Pancreas (tissue), 10 donors: ENCODE results near the gene INSRR. TPM values are rescaled to one million over a fixed set of nuclear protein-coding genes. Genes with fewer than 3 reads are reported as not detected.

Experiments used
- ATAC-seq, 4 donors: fragments of 200-7000 bp; cut with Tn5 transposase; one replicate each; pipeline versions ENCODE4 v1.8.0 to v1.9.1; 2020; ENCODE audit warnings: mild to moderate bottlenecking in 4 of 4, moderate library complexity in 4 of 4
- DNase-seq, 6 donors: peaks; one replicate each; pipeline ENCODE4 v3.0.0-alpha.2; 2020
- FAIRE-seq: peaks from 2 replicates; lab custom pipeline; 2012; peaks lifted over from hg19 to GRCh38; lab: Jason Lieb, UNC
- H3K27ac ChIP-seq, 4 donors: fragments of 200-600 bp; sonication (generic); 1 replicate in 3 of 4; 2 replicates in 1 of 4; pipeline versions ENCODE4 v1.5.0 to v1.8.0; 2020
- H3K27me3 ChIP-seq, 4 donors: fragments of 200-600 bp; one replicate each; pipeline ENCODE4 v1.8.0; 2021
- H3K36me3 ChIP-seq, 3 donors: fragments of 200-600 bp; sonication (generic) in 1 of 3; one replicate each; pipeline versions ENCODE4 v1.5.0 to v1.8.0; 2020 to 2021
- H3K4me1 ChIP-seq, 3 donors: fragments of 200-600 bp; one replicate each; pipeline ENCODE4 v1.8.0; 2021
- H3K4me3 ChIP-seq, 4 donors: fragments of 200-600 bp; sonication (generic) in 2 of 4; one replicate each; pipeline versions ENCODE4 v1.5.0 to v1.8.0; 2020 to 2021
- H3K9me3 ChIP-seq, 4 donors: fragments of 200-600 bp; one replicate each; pipeline ENCODE4 v1.8.0; 2021
- CTCF ChIP-seq, 4 donors: fragments of 200-600 bp; sonication (generic) in 3 of 4; IDR thresholded peaks; one replicate each; pipeline versions ENCODE4 v1.5.0 to v1.8.0; 2021; ENCODE audit warnings: antibody characterized with exemption in 4 of 4
- WGBS, 2 donors: extraction: QIAGEN DNeasy Blood & Tissue Kit; methylation state at CpG; one replicate each; pipeline ENCODE4 v1.1.7; 2013; 5-methylcytosine and 5-hydroxymethylcytosine counted together
- intact Hi-C, 3 donors: fragments of 100-400 bp; cut with DNase I; formaldehyde crosslinking; loops; one replicate each; pipeline versions ENCODE4 v1.11.1 to v1.14.2; 2022
- polyA plus RNA-seq, 2 donors: library from polyadenylated mRNA; stranded (reverse); fragments of 200-250 nt; gene quantifications; one replicate each; pipeline ENCODE4 v1.2.3, GENCODE V29; 2013
- total RNA-seq, 6 donors: library from RNA; stranded (reverse); fragmentation: NEBNext Ultra II Directional in 4 of 6; extraction: Animal tissue kit (Norgen Biotek cat#: 25700) in 4 of 6; gene quantifications; one replicate each; pipeline versions ENCODE4 v1.2.1 to v1.2.4, GENCODE V29; 2021 to 2023
- donor health status: healthy with polysubstance abuse.
- donor health status: DM: no; HTN: no; CAD: no; lungs with moderate emphysema.
- donor health status: DM: no; HTN: no; CAD: no.
- donor health status: control.
- donor health status: control.
- donor health status: Bipolar disorder and iron deficiency.
- donor health status: DM: yes; HTN: yes; CAD: no.
- donor health status: DM: no; HTN: no; CAD: no.
- donor health status: DM: no; HTN: no; CAD: no.
- donor health status: DM: yes; HTN: yes; CAD: no.

INSRR gene
- total and polyA plus RNA-seq, 8 donors = 0.03 to 0.99 (median 0.18) TPM

- no peaks in the 10 kb centered on the region for H3K9me3 ChIP-seq
- no peak for ATAC-seq
- no peak for DNase-seq
- H3K36me3 ChIP-seq = no peaks in the 10 kb centered on the region
- no peak overlapping the region for H3K27ac ChIP-seq
- H3K4me1 ChIP-seq = peaks cover 0 to 13% (median 6%) of the 10 kb centered on the region in 3 donors
- H3K4me3 ChIP-seq = no peak overlapping the region
- no peak for TF ChIP-seq CTCF (IDR thresholded peaks at IDR 0.05)
- FAIRE-seq = no peak
- intact Hi-C loops = no loop called here
- H3K27me3 ChIP-seq = peaks cover 0 to 17% (median 0%) of the 10 kb centered on the region in 4 donors
- 83 to 84% methylated on average over 3 to 4 of the region's 4 CpGs for WGBS, 2 donors
Measured at GRCh38 chr1:156864796-156865195, 5.9 kb upstream of the INSRR start.

- intact Hi-C loops = no loop called here
- DNase-seq (no peak), FAIRE-seq (no peak), ATAC-seq (no peak)
- Histone ChIP-seq H3K36me3 (no peaks in the 10 kb centered on the region), H3K27me3 (peaks cover 0 to 17% (median 0%) of the 10 kb centered on the region in 4 donors), H3K9me3 (no peaks in the 10 kb centered on the region), H3K4me3 (no peak overlapping the region), H3K4me1 (peaks cover 0 to 23% (median 16%) of the 10 kb centered on the region in 3 donors), H3K27ac (no peak overlapping the region)
- WGBS, 2 donors = 69 to 79% methylated on average over 7 of the region's 7 CpGs
- no peak for TF ChIP-seq CTCF (IDR thresholded peaks at IDR 0.05)
Measured at GRCh38 chr1:156863631-156864030, 4.7 kb upstream of the INSRR start.

GRCh38 chr1:156862997-156863599 lies 4.2 kb upstream of the INSRR start:
- Histone ChIP-seq H3K4me3 (no peak overlapping the region), H3K27ac (no peak overlapping the region), H3K27me3 (peaks cover 0 to 17% (median 0%) of the 10 kb centered on the region in 4 donors), H3K4me1 (peaks cover 0 to 23% (median 16%) of the 10 kb centered on the region in 3 donors), H3K9me3 (no peaks in the 10 kb centered on the region), H3K36me3 (no peaks in the 10 kb centered on the region)
- intact Hi-C loops = no loop called here
- DNase-seq = no peak
- WGBS, 2 donors = 75 to 79% methylated on average over 10 of the region's 10 CpGs
- TF ChIP-seq CTCF (IDR thresholded peaks at IDR 0.05) = no peak
- ATAC-seq = no peak
- no peak for FAIRE-seq

GRCh38 chr1:156862584-156862983 lies 3.7 kb upstream of the INSRR start:
- intact Hi-C loops = no loop called here
- Histone ChIP-seq H3K4me3 (no peak overlapping the region), H3K27ac (no peak overlapping the region), H3K9me3 (no peaks in the 10 kb centered on the region), H3K27me3 (peaks cover 0 to 17% (median 0%) of the 10 kb centered on the region in 4 donors), H3K36me3 (no peaks in the 10 kb centered on the region), H3K4me1 (peaks cover 0 to 23% (median 16%) of the 10 kb centered on the region in 3 donors)
- no peak for TF ChIP-seq CTCF (IDR thresholded peaks at IDR 0.05)
- 69% methylated on average over 6 of the region's 6 CpGs for WGBS, 2 donors
- FAIRE-seq (no peak), ATAC-seq (no peak), DNase-seq (peak in 1 of 6 donors; percentile 6)
